Measurements from ENCODE around the gene NEK3. TPM values are rescaled to one million over a fixed set of nuclear protein-coding genes. Genes with fewer than 3 reads are reported as not detected.
A peak's percentile ranks its signal among the peaks of the same experiment; 100 is the strongest.
"Not testable (repeated sequence)": the region's sequence is repeated elsewhere in the genome, so short reads cannot be mapped to it uniquely, and the experiment has no call there.

The NEK3 gene
- polyA plus RNA-seq, 6 donors from 2014 or later, result 2.5 to 5.7 (median 3.8) TPM

DNA sequence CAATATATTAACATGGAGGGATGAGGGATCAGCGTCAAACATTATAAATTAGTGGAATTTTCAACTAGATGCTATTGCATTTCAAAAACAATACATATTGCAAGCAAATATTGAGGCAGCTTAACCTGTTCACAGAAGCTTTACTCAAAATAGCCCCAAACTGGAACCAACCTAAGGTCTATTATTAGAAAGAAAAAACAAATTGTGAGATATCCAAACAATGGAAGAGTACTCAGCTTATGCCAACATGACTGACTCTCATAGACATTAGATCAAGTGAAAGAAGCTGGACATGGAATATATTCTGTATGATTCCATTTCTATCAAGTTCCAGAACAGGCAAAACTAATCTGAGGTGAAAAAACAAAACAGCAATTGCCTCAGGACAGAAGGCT is 27.6 kb upstream of the NEK3 start:
- Mint-ChIP-seq H3K27me3 (no peaks in the 10 kb centered on the region), H3K27ac (no peak overlapping the region), H3K4me3 (peak overlapping the region in 1 of 8 donors; percentile 12), H3K9me3 (no peaks in the 10 kb centered on the region), H3K36me3 (peaks cover 0 to 8% of the 10 kb centered on the region in 2 donors), H3K4me1 (peaks cover 4 to 17% (median 4%) of the 10 kb centered on the region in 3 donors)
- DNase-seq (no peak), ATAC-seq (ENCODE audit: low read depth in 2 of 2) (no peak)

DNA sequence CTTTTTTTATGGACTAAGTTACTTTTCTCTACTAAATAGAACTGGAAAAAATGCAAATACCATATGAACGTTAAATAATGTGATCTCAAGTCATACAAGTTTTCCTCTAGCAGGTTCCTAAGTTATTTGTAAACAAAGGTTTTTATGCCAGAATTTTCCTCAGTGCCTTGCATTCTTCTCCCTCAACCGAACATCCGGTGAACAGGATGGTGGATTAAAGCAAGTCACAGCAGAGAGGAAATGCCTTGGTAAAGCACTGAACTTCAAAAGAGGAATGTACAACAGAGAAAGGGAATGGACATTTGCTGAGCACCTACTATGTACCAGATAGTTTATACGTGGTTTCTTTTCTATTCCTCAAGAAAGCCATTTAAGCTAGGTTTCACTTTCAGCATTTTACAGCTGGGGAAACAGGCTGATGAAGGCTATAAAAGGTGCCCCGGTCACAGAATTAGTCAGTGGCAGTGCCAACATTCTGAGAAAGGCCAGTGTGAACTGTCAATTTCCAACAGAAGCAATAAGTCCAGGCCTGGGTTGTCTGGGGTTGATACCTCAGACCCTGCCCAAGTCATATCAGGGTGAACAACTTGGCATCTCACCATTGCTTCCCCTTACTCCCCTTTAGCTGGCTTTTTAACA is 22.0 kb upstream of the NEK3 start:
- ATAC-seq (ENCODE audit: low read depth in 2 of 2); H3K4me3 Mint-ChIP-seq; H3K4me1 Mint-ChIP-seq; H3K9me3 Mint-ChIP-seq; DNase-seq; H3K27me3 Mint-ChIP-seq; H3K27ac Mint-ChIP-seq: not testable (repeated sequence)
- H3K36me3 Mint-ChIP-seq, result peaks cover 8 to 23% of the 10 kb centered on the region in 2 donors

DNA sequence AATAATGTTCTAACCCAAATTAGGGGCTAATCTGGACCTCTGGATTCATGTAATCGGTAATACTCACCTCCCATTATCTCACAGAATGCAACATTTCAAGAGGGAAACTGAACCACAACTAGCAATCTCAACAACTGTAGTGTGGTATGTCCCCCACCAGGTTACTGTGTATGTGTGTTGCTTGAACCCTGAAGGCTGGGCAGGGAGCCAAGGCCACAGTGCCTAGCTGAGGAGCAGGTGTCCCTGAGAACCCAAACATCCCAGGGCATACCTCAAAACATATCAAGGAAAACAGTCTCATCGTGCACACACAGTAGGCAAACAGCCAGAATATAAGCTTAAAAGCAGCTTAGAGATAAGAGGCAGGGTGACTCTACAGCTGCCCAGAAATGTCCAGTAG is 20.5 kb upstream of the NEK3 start:
- H3K9me3 Mint-ChIP-seq, result no peaks in the 10 kb centered on the region
- no peak for ATAC-seq (ENCODE audit: low read depth in 2 of 2)
- peaks cover 8 to 19% of the 10 kb centered on the region in 2 donors for H3K36me3 Mint-ChIP-seq
- no peak overlapping the region for H3K4me3 Mint-ChIP-seq
- H3K4me1 Mint-ChIP-seq, result no peaks in the 10 kb centered on the region
- no peaks in the 10 kb centered on the region for H3K27me3 Mint-ChIP-seq
- no peak for DNase-seq
- H3K27ac Mint-ChIP-seq, result no peak overlapping the region

DNA sequence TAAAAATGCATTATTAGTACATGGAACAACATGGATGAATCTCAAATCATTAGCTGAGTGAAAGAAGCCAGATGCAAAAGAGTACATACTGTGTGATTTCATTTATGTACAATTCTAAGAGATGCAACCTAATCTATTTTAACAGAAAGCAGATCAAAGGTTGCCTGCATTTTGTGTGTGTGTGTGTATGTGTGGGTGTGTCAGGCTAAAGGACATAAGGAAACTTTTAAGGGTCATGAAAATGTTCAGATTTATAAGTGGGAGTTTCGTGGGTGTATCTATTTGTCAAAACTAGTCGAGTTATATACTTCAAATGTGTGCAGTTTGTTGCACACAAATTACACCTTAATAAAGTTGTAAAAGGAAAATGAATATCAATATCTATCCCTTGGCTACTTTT is 17.9 kb upstream of the NEK3 start:
- no peaks in the 10 kb centered on the region for H3K9me3 Mint-ChIP-seq
- peaks cover 8 to 16% of the 10 kb centered on the region in 2 donors for H3K36me3 Mint-ChIP-seq
- no peaks in the 10 kb centered on the region for H3K27me3 Mint-ChIP-seq
- no peak overlapping the region for H3K4me3 Mint-ChIP-seq
- peak overlapping the region in 1 of 6 donors; percentile 62 for H3K27ac Mint-ChIP-seq
- DNase-seq, result no peak
- ATAC-seq (ENCODE audit: low read depth in 2 of 2), result no peak
- H3K4me1 Mint-ChIP-seq, result peaks cover 0 to 4% (median 0%) of the 10 kb centered on the region in 3 donors

DNA sequence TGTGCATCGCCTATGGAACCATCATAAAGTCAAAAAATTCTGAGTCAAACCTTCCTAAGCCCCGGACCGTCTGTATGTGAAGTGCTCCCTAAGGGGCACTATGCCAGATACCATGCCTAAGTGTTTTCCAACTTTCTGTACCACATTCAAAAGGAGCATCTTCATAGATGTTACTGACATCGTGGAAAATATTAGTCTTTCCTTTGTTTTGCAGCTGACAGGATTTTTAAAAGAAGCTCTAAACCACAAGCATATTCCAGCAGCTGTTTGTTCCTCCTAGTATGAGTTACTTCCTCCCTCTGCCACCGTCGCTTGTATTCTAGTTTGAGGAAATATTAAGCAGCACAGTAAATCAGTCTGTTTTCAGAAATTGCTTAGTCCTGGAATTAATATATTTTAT is 14.6 kb upstream of the NEK3 start:
- H3K27ac Mint-ChIP-seq, result peak overlapping the region in 3 of 6 donors; percentile 13 to 50 (median 30)
- ATAC-seq (ENCODE audit: low read depth in 2 of 2), result not testable (repeated sequence)

DNA sequence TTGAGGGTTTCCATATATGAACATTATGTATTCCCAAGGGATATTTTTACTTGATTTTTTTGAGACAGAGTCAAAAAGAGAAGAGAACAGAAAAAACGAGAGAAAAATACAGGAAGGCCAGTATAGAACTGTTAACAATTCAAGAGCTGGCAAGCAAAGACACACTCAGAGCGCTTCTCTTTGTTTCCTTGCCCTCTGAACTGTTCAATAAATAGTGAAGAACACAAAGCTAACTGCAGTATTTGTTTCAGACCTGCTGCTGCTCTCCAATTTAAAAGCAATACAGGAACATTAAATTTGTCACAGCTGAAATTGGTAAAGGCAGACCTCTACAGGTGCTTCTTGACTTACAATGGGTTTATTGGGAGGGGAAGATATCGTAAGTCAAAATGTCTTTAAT is 14.0 kb upstream of the NEK3 start:
- no peaks in the 10 kb centered on the region for H3K27me3 Mint-ChIP-seq
- DNase-seq (no peak), ATAC-seq (ENCODE audit: low read depth in 2 of 2) (no peak)
- H3K9me3 Mint-ChIP-seq, result no peaks in the 10 kb centered on the region
- peaks cover 0 to 4% (median 0%) of the 10 kb centered on the region in 3 donors for H3K4me1 Mint-ChIP-seq
- H3K27ac Mint-ChIP-seq, result peak overlapping the region in 3 of 6 donors; percentile 13 to 54 (median 49)
- peaks cover 8 to 9% of the 10 kb centered on the region in 2 donors for H3K36me3 Mint-ChIP-seq
- H3K4me3 Mint-ChIP-seq, result no peak overlapping the region

More for the DNA sequence above, 14.6 kb upstream of the NEK3 start:
- H3K36me3 Mint-ChIP-seq, H3K9me3 Mint-ChIP-seq, H3K4me1 Mint-ChIP-seq, DNase-seq, H3K27me3 Mint-ChIP-seq, H3K4me3 Mint-ChIP-seq: not testable (repeated sequence)

DNA sequence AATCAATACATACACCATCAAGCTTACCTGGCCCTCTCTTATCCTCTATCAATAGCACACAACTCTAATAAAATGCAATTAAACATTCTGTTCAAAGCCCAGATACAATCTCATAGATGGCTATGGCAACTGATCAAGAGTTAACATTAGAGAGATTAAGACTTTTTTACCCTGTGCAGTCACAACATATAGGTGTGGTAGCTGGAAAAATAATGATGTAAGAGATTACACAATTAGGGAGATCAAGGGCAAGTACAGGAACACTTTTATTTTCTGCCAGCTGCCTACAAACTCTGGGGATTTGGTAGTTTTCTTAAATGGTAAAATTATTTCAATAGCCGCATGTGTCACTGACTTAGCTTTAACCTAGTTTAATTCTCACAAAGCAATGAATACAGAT is 12.3 kb upstream of the NEK3 start:
- not testable (repeated sequence) for DNase-seq; H3K36me3 Mint-ChIP-seq; ATAC-seq (ENCODE audit: low read depth in 2 of 2); H3K9me3 Mint-ChIP-seq; H3K4me3 Mint-ChIP-seq; H3K27me3 Mint-ChIP-seq; H3K4me1 Mint-ChIP-seq
- H3K27ac Mint-ChIP-seq, result peak overlapping the region in 1 of 6 donors; percentile 60

DNA sequence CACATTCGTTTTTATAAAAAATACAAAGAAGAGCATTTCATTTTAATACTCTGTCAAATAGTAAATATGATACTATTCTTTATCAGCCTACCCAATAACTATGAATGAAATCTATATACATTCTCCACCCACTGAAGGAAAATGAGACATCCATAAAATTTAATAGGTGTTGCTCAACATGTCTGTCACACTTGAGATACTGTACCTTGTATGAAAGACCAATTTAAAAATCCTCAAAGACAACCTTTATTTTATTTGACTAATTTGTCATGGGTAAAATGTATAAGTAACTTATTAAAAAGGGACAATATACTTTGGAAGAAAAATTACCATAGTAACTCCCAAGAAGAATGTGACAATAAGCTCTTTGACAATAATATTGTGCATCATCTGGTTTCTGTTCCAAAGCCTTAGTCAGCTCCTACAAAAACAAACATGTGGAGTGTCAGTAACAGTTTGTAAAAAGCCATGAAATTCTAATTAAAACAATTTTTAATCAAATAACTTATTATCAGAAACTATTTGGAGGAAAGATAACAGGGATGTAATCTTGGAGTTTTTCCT is 11.5 kb upstream of the NEK3 start:
- H3K36me3 Mint-ChIP-seq; H3K4me1 Mint-ChIP-seq; H3K27me3 Mint-ChIP-seq; H3K4me3 Mint-ChIP-seq; H3K27ac Mint-ChIP-seq; DNase-seq; ATAC-seq (ENCODE audit: low read depth in 2 of 2); H3K9me3 Mint-ChIP-seq: not testable (repeated sequence)

DNA sequence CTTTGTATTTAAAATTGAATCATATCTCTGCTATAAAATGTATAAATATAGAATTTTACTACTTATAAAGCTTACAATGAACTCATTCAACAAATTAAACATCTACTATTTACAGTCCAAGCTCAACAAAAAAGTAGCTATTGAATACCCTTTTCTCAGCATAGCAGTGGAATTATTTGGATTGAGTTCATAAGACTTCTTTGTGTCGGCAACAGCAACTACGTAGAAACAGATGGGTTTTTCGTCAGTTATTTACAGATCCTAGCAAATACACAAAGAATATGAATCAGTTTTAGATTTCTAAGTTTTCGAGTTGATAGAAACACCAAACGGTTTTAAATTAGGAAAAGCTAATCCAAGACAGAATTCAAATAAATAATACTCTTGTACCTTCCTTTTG is 10.4 kb upstream of the NEK3 start:
- Mint-ChIP-seq H3K36me3 (peaks cover 0 to 5% of the 10 kb centered on the region in 2 donors), H3K4me3 (no peak overlapping the region), H3K4me1 (peaks cover 0 to 4% (median 0%) of the 10 kb centered on the region in 3 donors), H3K9me3 (no peaks in the 10 kb centered on the region), H3K27me3 (no peaks in the 10 kb centered on the region), H3K27ac (no peak overlapping the region)
- no peak for DNase-seq
- no peak for ATAC-seq (ENCODE audit: low read depth in 2 of 2)

DNA sequence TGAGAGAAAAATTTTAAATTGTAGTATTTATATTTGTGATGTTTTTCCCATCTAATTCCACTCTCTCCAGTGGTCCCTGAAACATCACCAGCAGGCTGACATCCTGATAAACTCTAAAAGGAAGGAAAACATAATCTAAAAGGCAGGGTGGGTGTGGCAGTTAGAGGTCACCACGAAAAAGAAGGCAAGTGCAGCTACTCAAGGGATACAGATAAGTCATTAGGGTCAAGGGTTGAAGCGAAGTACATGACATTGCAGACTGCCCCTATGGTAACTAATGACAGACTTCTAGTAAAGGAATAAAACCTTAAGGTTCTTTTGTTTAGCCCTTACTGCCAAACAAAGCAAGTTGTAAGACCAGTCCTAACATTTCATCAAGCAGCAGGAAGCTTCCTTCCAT is 6.0 kb upstream of the NEK3 start:
- Mint-ChIP-seq H3K36me3 (peaks cover 0 to 5% of the 10 kb centered on the region in 2 donors), H3K4me3 (no peak overlapping the region), H3K9me3 (no peaks in the 10 kb centered on the region), H3K27ac (no peak overlapping the region), H3K27me3 (no peaks in the 10 kb centered on the region), H3K4me1 (no peaks in the 10 kb centered on the region)
- no peak for ATAC-seq (ENCODE audit: low read depth in 2 of 2)
- no peak for DNase-seq

DNA sequence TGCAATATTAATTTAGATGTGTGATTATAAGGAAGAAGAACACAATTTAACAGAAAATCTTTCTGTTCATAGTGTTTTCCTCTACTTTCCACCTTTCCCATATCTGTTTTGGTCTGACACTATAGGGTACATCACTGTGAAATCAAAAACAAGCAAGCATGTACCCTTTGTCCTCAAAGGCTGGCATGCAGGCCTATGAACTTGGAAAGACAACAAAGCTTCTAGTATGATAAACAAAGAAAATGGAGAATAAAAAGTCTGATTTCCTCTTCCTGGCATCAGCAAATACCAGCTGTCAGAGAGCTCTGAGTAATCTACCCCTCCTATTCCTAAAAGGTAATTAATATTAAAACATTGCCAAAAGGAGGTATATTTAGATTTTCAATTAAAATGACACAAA is 5.6 kb upstream of the NEK3 start:
- Mint-ChIP-seq H3K4me1 (peaks cover under 1 to 2% (median 1%) of the 10 kb centered on the region in 3 donors), H3K27ac (no peak overlapping the region), H3K9me3 (no peaks in the 10 kb centered on the region), H3K36me3 (peaks cover 0 to 5% of the 10 kb centered on the region in 2 donors), H3K4me3 (no peak overlapping the region), H3K27me3 (peaks cover 0 to under 1% (median 0%) of the 10 kb centered on the region in 3 donors)
- DNase-seq, result no peak
- no peak for ATAC-seq (ENCODE audit: low read depth in 2 of 2)

DNA sequence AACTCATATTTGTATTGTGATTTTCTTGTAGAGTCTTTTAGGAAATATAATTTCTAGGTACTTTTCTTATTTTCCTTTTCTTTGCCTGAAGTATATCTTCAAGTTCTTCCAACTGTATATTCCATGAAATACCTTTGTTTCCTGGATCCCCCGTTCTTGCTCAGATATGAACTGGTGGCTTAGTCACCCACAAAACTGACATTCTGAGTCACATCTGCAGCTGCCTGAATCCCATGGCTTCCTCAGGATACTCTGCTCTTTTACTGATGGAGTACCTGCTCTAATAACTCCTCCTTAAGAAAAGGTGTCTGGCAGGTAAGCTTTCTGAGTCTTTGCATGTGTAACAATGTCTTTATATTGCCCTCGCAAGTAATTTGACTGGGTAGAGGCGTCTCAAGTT is 4.5 kb upstream of the NEK3 start:
- H3K4me1 Mint-ChIP-seq; ATAC-seq (ENCODE audit: low read depth in 2 of 2); H3K27me3 Mint-ChIP-seq; H3K9me3 Mint-ChIP-seq; H3K27ac Mint-ChIP-seq; H3K36me3 Mint-ChIP-seq; DNase-seq: not testable (repeated sequence)
- H3K4me3 Mint-ChIP-seq, result peak overlapping the region in 1 of 8 donors; percentile 5

DNA sequence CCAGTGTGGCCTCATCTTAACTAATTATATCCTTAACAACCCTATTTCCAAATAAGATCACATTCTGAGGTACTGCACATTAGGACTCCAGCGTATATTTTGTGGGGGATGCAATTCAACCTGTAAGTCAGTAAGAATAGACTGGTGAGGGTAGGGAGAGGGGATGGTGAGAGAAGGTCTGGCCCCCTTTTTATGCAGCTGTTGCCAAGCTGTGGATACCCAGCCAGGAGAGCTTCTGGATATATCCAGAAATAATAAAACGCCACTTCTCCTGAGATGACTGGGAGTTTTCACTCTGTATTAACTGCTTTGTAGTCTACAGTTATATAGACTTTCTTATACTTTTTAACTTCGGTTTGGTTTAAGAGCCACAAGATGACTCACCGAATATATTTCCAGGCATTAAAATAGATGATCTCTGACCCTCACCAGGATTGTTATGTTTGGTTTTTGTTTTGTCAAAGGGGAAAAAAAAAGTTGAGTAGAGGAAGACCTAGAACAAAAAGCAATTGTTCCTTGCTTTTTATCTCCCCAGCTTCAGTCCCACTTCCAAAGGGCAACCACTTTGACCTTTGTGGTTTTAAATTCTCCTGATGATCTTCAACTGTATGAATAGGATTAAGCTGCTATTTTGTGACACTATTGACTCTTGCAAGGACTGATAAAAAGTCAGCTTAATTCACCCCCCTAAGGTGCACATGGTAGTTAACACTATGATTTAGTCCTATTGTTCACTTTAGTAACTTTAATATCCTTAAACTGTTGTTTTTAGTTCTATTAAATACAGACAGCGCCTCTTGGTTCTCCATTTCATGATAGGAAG is 3.1 kb upstream of the NEK3 start:
- H3K4me1 Mint-ChIP-seq, result peaks cover 11 to 19% (median 16%) of the 10 kb centered on the region in 3 donors
- H3K9me3 Mint-ChIP-seq, result no peaks in the 10 kb centered on the region
- peak overlapping the region in 1 of 8 donors; percentile 36 for H3K4me3 Mint-ChIP-seq
- H3K27ac Mint-ChIP-seq, result peak overlapping the region in 1 of 6 donors; percentile 62
- DNase-seq (no peak), ATAC-seq (ENCODE audit: low read depth in 2 of 2) (no peak)
- peaks cover 0 to 5% (median 0%) of the 10 kb centered on the region in 3 donors for H3K27me3 Mint-ChIP-seq
- peaks cover 0 to 5% of the 10 kb centered on the region in 2 donors for H3K36me3 Mint-ChIP-seq

Data from naive B cell (primary cell).